Smooth muscle cell of bladder (primary cell): ENCODE data around the gene RHO. TPM values are rescaled to one million over a fixed set of nuclear protein-coding genes. Genes with fewer than 3 reads are reported as not detected.

Experiments used
- total RNA-seq: library from RNA; depleted of rRNA; stranded (reverse); fragments of >200 nt; gene quantifications from 2 replicates; pipeline ENCODE4 v1.2.3, GENCODE V29; 2014

RHO gene
- not detected in 2 replicates for total RNA-seq

DNA sequence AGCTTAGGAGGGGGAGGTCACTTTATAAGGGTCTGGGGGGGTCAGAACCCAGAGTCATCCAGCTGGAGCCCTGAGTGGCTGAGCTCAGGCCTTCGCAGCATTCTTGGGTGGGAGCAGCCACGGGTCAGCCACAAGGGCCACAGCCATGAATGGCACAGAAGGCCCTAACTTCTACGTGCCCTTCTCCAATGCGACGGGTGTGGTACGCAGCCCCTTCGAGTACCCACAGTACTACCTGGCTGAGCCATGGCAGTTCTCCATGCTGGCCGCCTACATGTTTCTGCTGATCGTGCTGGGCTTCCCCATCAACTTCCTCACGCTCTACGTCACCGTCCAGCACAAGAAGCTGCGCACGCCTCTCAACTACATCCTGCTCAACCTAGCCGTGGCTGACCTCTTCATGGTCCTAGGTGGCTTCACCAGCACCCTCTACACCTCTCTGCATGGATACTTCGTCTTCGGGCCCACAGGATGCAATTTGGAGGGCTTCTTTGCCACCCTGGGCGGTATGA is at the start of gene RHO:
RHO (plus strand) TSS at position 51 of the 512 bp plus-strand sequence; CDS start at position 146, 95 bp downstream.

DNA sequence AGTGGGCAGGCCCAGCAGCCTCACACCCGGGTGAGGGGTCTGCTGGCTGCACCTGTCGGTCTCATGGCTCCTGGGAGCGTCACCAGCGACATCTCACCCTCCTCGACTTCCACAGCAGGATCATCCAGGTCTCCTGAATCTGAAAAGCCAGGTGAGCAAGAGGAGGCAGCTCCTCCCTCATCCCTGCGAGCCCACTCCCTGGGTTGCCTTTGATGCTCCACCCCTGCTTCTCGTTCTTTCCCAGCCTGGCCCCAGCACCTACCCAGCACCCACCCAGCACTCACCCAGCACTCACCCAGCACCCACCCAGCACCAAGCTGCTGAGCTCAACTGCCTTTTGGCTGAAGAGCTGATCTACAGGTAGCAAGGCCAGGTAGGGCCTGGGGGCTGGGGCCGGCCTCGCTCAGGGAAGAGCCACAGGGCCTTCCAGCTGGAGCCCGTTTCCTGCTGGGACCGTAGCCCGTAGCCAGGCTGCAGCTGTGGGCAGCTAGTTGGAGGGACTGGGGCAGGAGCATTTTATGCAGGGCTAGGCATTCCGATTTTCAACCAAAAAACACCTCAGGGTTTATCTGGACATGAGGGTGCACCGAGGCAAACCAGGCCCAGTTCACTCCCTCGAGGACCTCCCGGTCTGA is 14.8 kb downstream of the RHO start, which contains the start of gene H1-8:
H1-8 (plus strand) TSS at position 20 of the 635 bp plus-strand sequence; CDS start at position 64, 44 bp downstream.

Other genes starting within 250 kb of the RHO start
- 15.8 and 16.1 TPM in 2 replicates for gene HMCES, start 249.8 kb upstream of the RHO start, total RNA-seq
- gene EFCAB12, start 100.0 kb upstream of the RHO start, total RNA-seq, result under 0.01 and 0.09 TPM in 2 replicates
- 30.0 and 38.7 TPM in 2 replicates for gene MBD4, start 88.7 kb upstream of the RHO start, total RNA-seq
- gene IFT122, start 88.4 kb upstream of the RHO start, total RNA-seq, result 20.2 and 26.9 TPM in 2 replicates
- not detected in 2 replicates for gene H1-8, start 14.5 kb downstream of the RHO start, total RNA-seq
- gene PLXND1, start 78.0 kb downstream of the RHO start, total RNA-seq, result 38.5 and 64.3 TPM in 2 replicates